HG03342 (cell line): ENCODE measurements around the gene HSP90AB1.

ENCODE experiments used
- ATAC-seq: cut with Tn5 transposase; IDR thresholded peaks from one replicate; pipeline ENCODE4 v1.9.1; 2021; ENCODE audit warnings: mild to moderate bottlenecking, moderate library complexity; ENCODE audit not compliant: unreplicated experiment

The HSP90AB1 gene

GRCh38 chr6:44278774-44279697 is 32.1 kb downstream of the HSP90AB1 start:
- no peak for ATAC-seq

GRCh38 chr6:44284121-44284520 is 37.2 kb downstream of the HSP90AB1 start:
- ATAC-seq: no peak

DNA sequence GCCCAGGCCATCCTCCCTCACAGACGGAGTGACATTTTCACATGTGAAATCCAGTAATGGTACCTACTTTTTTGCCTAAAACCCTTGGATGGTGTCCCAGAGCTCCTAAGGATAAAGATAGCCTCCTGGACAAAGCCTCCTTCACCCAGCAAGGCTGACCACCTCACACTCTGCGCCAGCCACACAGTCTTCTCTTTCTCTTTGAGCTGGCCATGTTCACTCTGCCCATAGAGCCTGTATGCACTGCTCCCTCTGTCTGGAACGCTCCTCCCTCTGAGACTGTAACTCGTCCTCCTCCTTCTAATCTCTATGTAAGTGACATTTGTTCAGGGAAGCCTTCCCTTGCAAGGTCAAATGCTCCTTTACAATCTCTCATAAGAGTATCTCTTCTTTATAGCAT is 38.0 kb downstream of the HSP90AB1 start:
- no peak for ATAC-seq

DNA sequence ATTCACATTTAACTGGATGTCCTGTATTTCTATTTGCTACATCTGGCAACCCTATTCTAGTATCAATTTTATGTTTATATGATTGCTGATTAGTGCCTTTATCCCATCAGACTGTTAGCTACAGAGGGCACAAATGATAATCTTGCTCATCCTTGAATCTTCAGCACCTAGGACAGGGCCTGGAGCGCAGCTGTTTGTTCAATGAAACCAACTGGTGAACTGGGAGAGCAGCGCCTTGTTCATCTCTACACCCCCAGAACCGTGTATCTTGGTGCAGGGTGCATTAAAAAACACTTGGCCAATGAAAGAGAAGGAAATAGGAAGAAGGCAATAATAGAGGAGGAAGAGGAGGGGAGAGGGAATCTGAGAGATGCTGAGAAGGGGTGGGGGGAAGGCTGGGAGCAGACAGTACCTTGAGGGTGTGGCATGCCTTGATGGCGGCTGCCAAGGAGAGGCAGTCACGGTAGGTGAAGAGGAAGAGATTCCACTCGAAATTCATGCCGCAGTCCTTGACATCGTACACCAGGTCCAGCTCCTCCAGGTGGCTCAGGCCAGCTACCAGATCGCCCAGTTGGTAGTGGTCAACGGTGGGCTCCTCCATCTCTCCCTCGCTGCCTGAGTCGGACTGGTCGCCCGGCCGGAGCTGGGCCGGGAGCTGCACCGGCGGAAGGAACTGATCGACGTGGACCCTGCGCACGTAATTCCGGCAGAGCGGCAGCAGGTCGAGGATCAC is 38.8 kb downstream of the HSP90AB1 start:
- no peak for ATAC-seq

DNA sequence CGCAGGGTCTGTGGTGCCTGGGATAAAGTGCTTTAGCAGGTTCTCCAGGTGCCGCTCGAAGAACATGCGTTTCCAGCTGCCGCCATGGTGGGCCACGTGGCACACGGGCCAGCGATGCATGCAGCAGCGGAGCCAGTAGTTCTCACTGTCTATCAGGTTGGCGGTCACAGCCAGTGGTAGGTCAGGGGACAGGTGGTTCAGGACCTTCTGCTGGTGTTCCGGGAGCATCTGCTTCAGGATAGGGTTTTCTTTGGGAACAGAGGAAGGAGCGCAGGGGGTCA is 39.3 kb downstream of the HSP90AB1 start:
- no peak for ATAC-seq

DNA sequence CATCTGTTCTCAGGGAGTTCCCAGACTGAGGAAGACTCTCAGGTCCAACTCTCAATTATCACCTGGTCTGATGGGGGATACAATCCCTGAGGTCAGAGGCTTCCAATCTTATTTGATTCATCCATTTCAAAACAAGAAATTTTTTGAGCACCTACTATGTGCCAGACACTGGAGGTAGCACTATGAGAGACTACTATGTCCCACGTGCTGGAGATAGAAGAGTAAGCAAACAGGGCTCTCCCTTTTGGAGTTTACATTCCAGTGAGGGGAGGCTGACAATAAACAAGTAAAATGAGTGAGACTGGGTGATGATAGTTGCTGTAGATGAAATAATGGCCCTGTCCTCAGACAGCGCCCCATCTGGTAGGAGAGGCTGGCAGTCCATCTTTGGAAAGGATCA is 39.8 kb downstream of the HSP90AB1 start:
- no peak for ATAC-seq

GRCh38 chr6:44289726-44290260 is 42.9 kb downstream of the HSP90AB1 start:
- ATAC-seq: no peak

- ATAC-seq: no peak
These were observed 44.9 kb downstream of the HSP90AB1 start for GRCh38 chr6:44291841-44292240.

- ATAC-seq: no peak
These were observed 45.9 kb downstream of the HSP90AB1 start for GRCh38 chr6:44292661-44293365.

GRCh38 chr6:44294832-44295791 is 48.2 kb downstream of the HSP90AB1 start:
- no peak for ATAC-seq

DNA sequence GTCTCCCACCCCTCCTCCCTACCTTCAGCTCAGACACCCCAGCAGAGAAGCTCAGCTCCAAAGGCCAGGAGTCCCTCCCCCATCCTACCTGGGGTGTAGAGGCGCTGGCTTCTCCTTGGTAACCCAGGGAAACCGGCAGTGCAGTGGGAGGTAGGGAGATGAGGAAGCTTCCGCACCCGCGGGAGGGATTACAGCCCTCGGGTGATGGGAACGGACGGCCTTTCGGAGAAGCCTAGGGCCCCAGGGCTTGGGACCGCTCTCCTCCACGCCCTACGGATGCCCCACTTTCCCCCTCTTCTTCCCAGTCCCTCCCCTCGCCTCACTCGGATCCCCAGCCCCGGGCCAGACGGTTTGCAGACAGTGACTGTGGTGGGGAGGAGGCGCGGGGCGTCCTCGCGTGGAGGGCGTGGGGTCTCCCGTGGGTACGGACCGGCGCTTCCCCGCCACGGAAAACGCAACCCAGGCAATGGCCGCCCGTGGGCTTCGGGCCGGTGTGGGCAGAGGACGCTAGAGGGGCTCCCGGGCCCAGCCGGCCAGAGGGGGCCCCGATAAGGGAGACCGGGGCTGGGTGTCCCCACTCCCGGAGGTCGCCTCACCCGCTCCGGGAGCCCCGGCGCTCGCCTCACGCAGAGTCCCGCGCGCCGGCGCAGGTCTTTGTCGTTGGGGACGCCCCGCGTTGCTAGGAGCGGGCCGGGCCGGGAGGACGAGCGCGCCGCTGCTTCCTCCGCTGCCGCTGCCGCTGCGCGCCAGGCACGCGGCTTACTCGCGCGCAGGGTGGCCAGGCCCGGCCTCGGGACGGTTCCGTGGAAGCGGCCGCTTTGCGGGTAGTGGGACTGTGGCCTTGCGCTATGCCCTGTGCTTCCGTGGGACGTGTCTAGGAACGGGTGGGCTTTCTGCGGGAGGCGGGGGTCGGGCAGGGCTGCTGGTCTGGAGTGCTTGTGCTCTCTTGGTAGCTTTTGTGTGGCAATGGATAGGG is 50.5 kb downstream of the HSP90AB1 start:
- ATAC-seq: no peak

DNA sequence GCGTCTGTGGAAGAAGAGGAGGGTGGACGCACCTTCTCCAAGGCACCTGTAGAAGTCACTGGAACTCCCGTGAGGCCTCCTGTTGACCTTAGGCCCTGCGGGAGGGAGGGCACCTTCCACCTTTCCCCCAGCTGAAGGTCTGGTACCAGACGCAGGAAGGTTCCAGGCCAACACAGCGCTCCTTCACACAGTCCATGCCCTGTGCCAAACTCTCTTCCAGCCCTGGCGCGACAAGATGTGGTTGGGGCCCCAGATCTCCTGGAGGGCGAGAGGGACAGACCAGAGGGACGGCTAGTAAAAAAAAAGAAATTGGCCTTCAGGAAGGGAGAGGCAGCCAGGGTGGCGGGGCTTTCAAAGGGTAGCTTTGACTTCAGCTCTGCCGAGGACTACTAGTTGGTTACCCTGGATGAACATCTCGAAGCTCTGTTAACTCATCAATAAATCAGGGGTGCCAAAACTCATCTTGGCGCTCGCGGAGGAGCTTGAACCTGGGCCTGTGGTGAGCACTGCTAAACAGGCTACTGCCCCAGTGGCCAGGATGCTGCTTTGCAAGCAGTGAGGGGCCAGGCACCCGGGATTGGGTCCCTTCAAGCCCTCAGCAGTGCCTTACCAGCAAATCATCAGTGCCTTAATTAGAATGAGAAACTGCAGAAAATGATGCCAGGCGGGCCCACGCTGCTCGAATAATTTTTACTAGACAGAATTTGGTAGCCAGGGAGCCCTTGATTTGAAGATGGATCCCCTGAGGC is 51.3 kb downstream of the HSP90AB1 start:
- ATAC-seq: no peak

DNA sequence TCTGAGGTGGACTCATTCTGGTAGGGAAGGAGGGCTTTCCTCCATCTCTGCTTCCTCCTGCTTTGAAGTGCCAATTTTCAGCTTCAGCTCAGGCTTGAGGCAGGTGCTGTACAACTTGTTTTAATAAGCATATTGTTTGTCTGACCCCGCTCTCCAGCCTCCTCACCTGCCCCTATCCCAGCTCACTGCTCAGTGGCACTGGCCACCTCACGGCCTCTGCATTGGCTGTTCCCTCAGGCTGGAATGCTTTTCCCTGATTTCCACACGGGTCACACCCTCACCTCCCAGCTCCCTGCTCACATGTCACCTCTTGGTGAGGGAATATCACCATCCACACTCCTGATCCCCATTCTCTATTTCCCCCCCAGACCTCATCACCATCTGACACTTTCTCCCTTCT is 52.0 kb downstream of the HSP90AB1 start:
- ATAC-seq: no peak

- ATAC-seq: no peak
These were observed 53.5 kb downstream of the HSP90AB1 start for GRCh38 chr6:44300292-44300823.

GRCh38 chr6:44301106-44301505 is 54.2 kb downstream of the HSP90AB1 start:
- ATAC-seq: no peak

- ATAC-seq: no peak
These were observed 55.1 kb downstream of the HSP90AB1 start for GRCh38 chr6:44301782-44302564.

DNA sequence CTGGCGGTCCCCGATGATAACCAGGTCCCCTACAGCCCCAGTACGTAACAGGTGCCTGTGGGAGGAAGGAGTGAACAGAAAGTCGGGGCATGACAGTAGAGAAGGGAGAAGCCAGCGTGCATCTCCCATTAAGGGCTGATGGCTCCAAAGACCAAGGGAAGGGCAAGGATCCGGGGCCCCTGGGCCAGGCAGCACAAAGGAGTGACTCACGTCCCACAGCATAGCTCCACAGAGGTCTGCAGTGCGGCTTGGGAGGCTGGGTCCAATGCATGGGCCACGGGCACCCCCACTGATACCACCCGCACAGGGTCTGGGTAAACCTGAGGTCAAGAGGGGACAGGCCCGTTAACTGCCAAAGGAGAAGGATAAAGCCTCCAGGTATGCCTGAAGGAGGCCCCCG is 56.0 kb downstream of the HSP90AB1 start:
- ATAC-seq: no peak
